Loucy (cell line): ENCODE data around the gene APMAP.

ENCODE experiments used
- CTCF ChIP-seq: fragments of 200-600 bp; sonication (generic); conservative IDR thresholded peaks from 2 replicates; pipeline ENCODE4 v1.5.1; 2014; ENCODE audit warnings: mild to moderate bottlenecking, antibody characterized with exemption, low read length
- EZH2phosphoT487 ChIP-seq: fragments of 200-600 bp; IDR thresholded peaks from 2 replicates; pipeline ENCODE4 v1.6.1; 2018; ENCODE audit warnings: antibody characterized with exemption, mild to moderate bottlenecking, moderate library complexity, borderline replicate concordance

GRCh38 chr20:24994186-24994465 is 1.6 kb upstream of the APMAP start:
- TF ChIP-seq EZH2phosphoT487, result no peak
- no peak for TF ChIP-seq CTCF
